Glomerular endothelial cell (primary cell): ENCODE measurements around the gene NUFIP2. TPM values are rescaled to one million over a fixed set of nuclear protein-coding genes. Genes with fewer than 3 reads are reported as not detected.
"Not testable (repeated sequence)": the region's sequence is repeated elsewhere in the genome, so short reads cannot be mapped to it uniquely, and the experiment has no call there.

Experiments used
- DNase-seq: peaks from one replicate; pipeline ENCODE4 v3.0.0-alpha.2; 2011; ENCODE audit warnings: low read depth, low spot score; ENCODE audit errors: extremely low read depth
- total RNA-seq: library from RNA; depleted of rRNA; stranded (reverse); fragments of >200 nt; gene quantifications from 2 replicates; pipeline ENCODE4 v1.2.3, GENCODE V29; 2015

The NUFIP2 gene
- total RNA-seq, 1 donor from 2014 or later = 37.9 TPM

- peak; percentile 65 for DNase-seq
Observed at GRCh38 chr17:29240968-29241963, 52.7 kb downstream of the NUFIP2 start.

DNA sequence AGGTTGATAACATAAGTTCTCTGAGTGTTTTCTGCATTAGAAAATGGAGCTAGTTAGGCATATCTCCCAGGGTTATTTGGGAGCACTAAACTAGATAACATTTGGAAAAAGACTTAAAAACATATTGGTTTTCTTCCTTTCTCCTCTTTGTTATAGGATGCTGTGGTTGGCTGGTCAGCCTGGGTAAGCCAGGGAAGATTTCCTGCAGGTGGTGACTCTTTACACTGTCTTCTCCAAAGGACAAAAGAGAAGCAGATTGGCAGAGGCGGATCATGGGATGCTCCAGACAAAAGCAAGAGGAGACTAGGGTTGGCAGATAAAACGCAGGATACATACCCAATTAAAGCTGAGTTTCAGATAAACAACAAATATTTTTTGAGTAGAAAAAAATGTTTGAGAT is 53.5 kb downstream of the NUFIP2 start:
- DNase-seq = no peak

GRCh38 chr17:29238133-29238850 is 55.7 kb downstream of the NUFIP2 start:
- no peak for DNase-seq

DNA sequence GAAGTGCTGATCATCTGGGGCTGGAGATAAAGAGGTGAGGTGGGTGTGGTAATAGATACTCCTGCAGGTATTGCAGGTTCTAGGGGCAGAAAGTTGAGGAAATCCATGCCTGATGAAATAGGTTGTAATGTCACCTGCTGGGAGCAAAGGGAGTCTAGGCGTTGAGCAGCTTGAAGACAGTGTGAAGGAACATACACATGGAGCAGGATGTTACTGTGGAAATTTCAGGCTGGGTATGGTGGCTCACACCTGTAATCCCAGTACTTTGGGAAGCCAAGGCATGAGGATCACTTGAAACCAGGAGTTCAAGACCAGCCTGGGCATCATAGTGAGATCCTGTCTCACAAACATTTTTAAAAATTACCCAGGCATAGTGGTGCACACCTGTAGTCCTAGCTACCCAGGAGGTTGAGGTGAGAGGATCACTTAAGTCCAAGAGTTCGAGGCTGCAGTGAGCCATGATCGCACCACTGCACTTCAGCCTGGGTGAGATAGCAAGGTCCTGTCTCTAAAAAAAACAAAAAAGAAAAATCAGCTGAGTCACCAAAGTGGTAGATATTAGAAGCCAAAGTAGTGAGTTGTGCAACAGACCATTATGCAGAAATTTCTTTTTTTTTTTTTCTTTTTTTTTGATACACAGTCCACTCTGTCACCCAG is 56.3 kb downstream of the NUFIP2 start:
- no peak for DNase-seq

- DNase-seq = no peak
Observed at GRCh38 chr17:29235904-29236303, 58.0 kb downstream of the NUFIP2 start.

- not testable (repeated sequence) for DNase-seq
Observed at GRCh38 chr17:29234972-29235371, 59.0 kb downstream of the NUFIP2 start.

DNA sequence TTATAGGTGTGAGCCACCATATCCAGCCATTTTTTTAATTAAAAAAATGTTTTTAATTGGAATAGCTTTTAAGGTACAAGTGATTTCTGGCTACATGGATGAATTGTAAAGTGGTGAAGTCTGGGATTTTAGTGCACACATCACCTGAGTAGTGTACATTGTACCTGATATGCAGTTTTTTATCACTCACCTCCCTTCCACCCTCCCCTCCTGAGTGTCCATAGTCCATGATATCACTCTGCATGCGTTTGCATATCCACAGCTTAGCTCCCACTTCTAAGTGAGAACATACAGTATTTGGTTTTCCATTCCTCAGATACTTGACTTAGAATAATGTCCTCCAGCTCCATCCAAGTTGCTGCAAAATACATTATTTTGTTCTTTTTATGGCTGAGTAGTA is 60.6 kb downstream of the NUFIP2 start:
- no peak for DNase-seq

GRCh38 chr17:29225396-29225795 is 68.6 kb downstream of the NUFIP2 start:
- DNase-seq = no peak

DNA sequence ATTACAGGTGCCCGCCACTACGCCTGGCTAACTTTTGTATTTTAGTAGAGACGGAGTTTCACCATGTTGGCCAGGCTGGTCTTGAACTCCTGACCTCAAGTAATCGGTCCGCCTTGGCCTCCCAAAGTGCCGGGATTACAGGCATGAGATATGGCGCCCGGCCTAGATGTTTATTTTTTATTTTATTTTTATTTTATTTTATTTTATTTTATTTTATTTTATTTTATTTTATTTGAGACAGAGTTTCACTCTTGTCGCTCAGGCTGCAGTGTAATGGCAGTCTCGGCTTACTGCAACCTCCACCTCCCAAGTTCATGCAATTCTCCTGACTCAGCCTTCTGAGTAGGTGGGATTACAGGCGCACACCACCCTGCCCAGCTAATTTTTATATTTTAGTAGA is 72.6 kb downstream of the NUFIP2 start:
- not testable (repeated sequence) for DNase-seq

- peak; percentile 51 for DNase-seq
Observed at GRCh38 chr17:29219378-29220047, 74.4 kb downstream of the NUFIP2 start.

- DNase-seq = no peak
Observed at GRCh38 chr17:29216856-29217255, 77.1 kb downstream of the NUFIP2 start.

DNA sequence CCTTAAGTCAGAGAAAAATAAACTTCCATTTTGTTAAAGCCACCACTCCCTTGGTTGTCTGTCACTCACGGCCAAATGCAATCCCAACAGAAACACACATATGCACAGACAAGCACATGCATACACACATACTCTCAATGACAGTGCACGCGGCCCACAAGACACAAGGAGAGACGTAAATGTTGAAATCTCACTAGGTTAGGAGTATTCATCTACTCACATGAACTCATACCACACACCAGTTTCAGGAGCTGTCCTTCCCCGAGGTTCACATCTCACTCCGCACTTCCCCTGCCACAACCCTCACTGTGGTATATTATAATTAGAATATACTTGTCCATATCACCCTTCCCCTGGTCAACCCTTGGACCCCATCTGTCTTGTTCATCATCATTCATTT is 77.8 kb downstream of the NUFIP2 start:
- no peak for DNase-seq

GRCh38 chr17:29215717-29216116 is 78.2 kb downstream of the NUFIP2 start:
- no peak for DNase-seq

- no peak for DNase-seq
Observed at GRCh38 chr17:29215174-29215573, 78.8 kb downstream of the NUFIP2 start.

DNA sequence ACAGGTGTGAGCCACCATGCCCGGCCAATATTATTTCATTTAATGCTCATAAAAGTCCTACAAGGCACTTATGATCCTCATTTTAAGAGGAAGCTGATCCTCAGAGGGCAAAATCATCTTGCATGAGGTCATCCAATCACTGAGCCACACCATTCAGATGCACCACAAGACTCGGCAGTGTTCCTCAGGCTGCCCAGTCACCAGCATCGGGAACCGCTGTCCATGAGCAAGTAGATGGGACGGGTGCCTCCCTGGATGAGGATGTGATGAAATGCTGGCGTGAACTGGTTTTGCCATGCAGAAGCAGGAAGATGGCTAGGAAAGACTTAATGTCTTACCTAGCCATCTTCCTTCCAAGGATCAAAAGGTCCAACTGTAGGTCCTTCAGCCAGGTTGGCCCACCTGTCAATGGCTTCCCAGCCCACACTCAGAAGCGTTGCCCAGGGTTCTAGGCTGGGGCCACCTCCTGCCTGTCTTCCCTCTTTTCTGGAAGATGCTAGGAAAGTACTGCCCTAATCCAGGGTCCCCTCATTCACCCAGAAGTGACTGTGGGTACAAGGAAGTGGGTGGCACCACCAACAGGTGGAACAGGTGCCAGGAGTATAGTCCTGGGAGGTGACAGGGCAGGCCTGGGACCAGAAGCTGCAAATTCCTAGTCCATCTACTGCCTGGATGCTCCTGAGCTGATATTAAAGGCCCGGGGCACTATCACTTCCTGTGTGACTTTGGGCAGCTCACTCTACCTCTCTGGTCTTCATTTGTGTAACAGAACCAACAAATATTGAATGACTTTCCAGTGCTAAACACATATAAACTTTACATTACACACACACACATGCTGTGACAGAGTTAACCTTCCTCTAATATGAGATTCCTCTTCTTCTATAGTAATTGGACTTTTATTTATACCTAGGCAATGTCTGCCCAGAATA is 79.5 kb downstream of the NUFIP2 start:
- no peak for DNase-seq

DNA sequence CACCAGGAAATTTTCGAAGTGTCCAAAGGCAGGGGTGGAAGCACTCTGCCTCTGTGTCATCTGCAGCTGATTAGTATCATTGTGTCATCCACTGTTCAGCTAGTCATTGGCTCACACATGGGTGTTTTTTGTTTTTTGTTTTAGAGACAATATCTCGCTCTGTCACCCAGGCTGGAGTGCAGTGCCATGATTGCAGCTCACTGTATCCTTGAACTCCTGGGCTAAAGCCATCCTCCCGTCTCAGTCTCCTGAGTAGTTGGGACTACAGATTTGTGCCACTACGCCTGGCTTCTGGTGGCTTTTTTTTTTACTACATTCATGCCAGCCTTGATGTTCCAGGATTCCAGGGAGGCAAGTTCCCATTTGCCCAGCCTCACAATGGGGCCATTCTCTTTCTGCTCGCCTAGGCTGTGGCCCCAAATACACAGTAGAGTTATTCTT is 81.2 kb downstream of the NUFIP2 start:
- DNase-seq = no peak

GRCh38 chr17:29212094-29212631 is 81.8 kb downstream of the NUFIP2 start:
- no peak for DNase-seq

DNA sequence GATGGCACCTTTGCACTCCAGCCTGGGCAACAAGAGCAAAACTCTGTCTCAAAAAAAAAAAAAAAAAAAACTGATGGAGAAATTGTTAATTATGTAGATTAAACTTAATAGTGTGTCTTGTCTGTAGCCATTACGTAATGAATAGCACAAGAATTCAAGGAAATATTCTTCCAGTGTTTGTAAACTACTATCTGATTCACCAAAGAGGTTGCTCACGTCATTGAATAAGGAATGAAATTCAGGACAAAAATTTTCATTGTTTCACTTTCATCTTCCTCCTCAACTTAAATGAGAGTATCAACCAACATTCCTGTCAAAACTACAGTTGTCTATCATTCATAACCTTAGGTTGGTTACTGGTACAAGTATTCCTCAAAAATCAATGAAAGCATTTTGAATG is 83.1 kb downstream of the NUFIP2 start:
- DNase-seq = no peak

- no peak for DNase-seq
Observed at GRCh38 chr17:29209073-29209472, 84.9 kb downstream of the NUFIP2 start.
